Keratinocyte (primary cell): ENCODE data around the gene PPP1R26. TPM values are rescaled to one million over a fixed set of nuclear protein-coding genes. Genes with fewer than 3 reads are reported as not detected.

Experiments used
- DNase-seq: peaks from one replicate; pipeline ENCODE4 v3.0.0-alpha.2; 2011; ENCODE audit warnings: low read depth, missing footprints, low spot score
- FAIRE-seq: peaks from 2 replicates; lab custom pipeline; 2011; peaks lifted over from hg19 to GRCh38; lab: Jason Lieb, UNC
- H2AFZ ChIP-seq: 2 replicates; pipeline ENCODE4 v1.6.0; 2012; ENCODE audit warnings: low read length, control low read depth, inconsistent platforms; ENCODE audit not compliant: control insufficient read depth
- H3K27ac ChIP-seq: 2 replicates; pipeline ENCODE4 v1.5.1; 2011; ENCODE audit warnings: low read length; ENCODE audit not compliant: control insufficient read depth, insufficient read depth
- H3K27me3 ChIP-seq: 3 replicates; pipeline ENCODE4 v1.6.0; 2011; ENCODE audit warnings: low read length; ENCODE audit not compliant: control insufficient read depth, insufficient read depth; ENCODE audit errors: extremely low read depth
- H3K36me3 ChIP-seq, 2 experiments: 2 replicates in 1 of 2; 3 replicates in 1 of 2; pipeline ENCODE4 v1.5.1; 2011; ENCODE audit warnings: low read length in 2 of 2, mild to moderate bottlenecking in 1 of 2; ENCODE audit not compliant: control insufficient read depth in 2 of 2, insufficient read depth in 2 of 2; ENCODE audit errors: extremely low read depth in 1 of 2
- H3K4me1 ChIP-seq: 3 replicates; pipeline ENCODE4 v1.5.1; 2011; ENCODE audit warnings: low read length; ENCODE audit not compliant: control insufficient read depth, insufficient read depth; ENCODE audit errors: extremely low read depth
- H3K4me2 ChIP-seq: 3 replicates; pipeline ENCODE4 v1.6.0; 2011; ENCODE audit warnings: low read depth, low read length; ENCODE audit not compliant: control insufficient read depth, insufficient read depth; ENCODE audit errors: extremely low read depth
- H3K4me3 ChIP-seq, 3 experiments: fragments of 200-600 bp in 1 of 3; sonication (generic) in 1 of 3; 2 replicates in 2 of 3; 3 replicates in 1 of 3; pipeline ENCODE4 v1.5.1; 2011 to 2016; ENCODE audit warnings: low read length in 3 of 3, mild to moderate bottlenecking in 3 of 3, control low read depth in 2 of 3, inconsistent platforms in 1 of 3, low read depth in 1 of 3, mixed read lengths in 1 of 3, mixed run types in 1 of 3, moderate library complexity in 1 of 3; ENCODE audit not compliant: control insufficient read depth in 2 of 3, insufficient read depth in 2 of 3; ENCODE audit errors: extremely low read depth in 1 of 3
- H3K79me2 ChIP-seq: 2 replicates; pipeline ENCODE4 v1.6.0; 2012; ENCODE audit warnings: low read length; ENCODE audit not compliant: control insufficient read depth, insufficient read depth
- H3K9ac ChIP-seq: 3 replicates; pipeline ENCODE4 v1.6.0; 2011; ENCODE audit warnings: low read length; ENCODE audit not compliant: control insufficient read depth, insufficient read depth; ENCODE audit errors: extremely low read depth
- H3K9me1 ChIP-seq: 3 replicates; pipeline ENCODE4 v1.6.0; 2011; ENCODE audit warnings: low read length; ENCODE audit not compliant: control insufficient read depth, insufficient read depth; ENCODE audit errors: extremely low read depth
- H3K9me3 ChIP-seq: 2 replicates; pipeline ENCODE4 v1.5.1; 2012; ENCODE audit warnings: low read depth, low read length; ENCODE audit not compliant: control insufficient read depth
- H4K20me1 ChIP-seq: 3 replicates; pipeline ENCODE4 v1.6.0; 2011; ENCODE audit warnings: low read length; ENCODE audit not compliant: control insufficient read depth, insufficient read depth; ENCODE audit errors: extremely low read depth
- CTCF ChIP-seq, 3 experiments: IDR thresholded peaks in 1 of 3; conservative IDR thresholded peaks in 1 of 3; optimal IDR thresholded peaks in 1 of 3; 2 replicates in 2 of 3; 3 replicates in 1 of 3; pipeline versions ENCODE3 to v1.5.1; 2011; ENCODE audit warnings: low read length in 3 of 3, mild to moderate bottlenecking in 3 of 3, moderate library complexity in 2 of 3, control low read depth in 1 of 3, inconsistent platforms in 1 of 3; ENCODE audit not compliant: insufficient read depth in 2 of 3; ENCODE audit errors: extremely low read depth in 1 of 3
- EZH2 ChIP-seq: IDR thresholded peaks from one replicate; pipeline ENCODE4 v1.6.1; 2012; ENCODE audit warnings: inconsistent platforms, mild to moderate bottlenecking, low read length, moderate library complexity
- dilution Hi-C: fragments of 300-500 bp; cut with MboI; formaldehyde crosslinking; loops from one replicate; pipeline ENCODE4 v1.7.0; 2020; ENCODE audit warnings: low sequenced_read_pairs; ENCODE audit not compliant: extremely low pct_ligation_motif_present
- polyA plus RNA-seq, 5 experiments: library from polyadenylated mRNA; depleted of rRNA in 3 of 5; stranded (reverse) in 3 of 5; stranded (forward) in 1 of 5; unstranded in 1 of 5; fragments of >200 nt; gene quantifications; 1 replicate in 1 of 5; 2 replicates in 3 of 5; 3 replicates in 1 of 5; pipeline versions ENCODE4 v1.2.1 to v1.2.3, GENCODE V29; 2011 to 2012; ENCODE audit warnings: missing spikeins in 2 of 5, low read depth in 1 of 5, low replicate concordance in 1 of 5

PPP1R26 gene
- polyA plus RNA-seq, 1 donor (not counting 4 experiments of a cell fraction or from before 2014, with no cell fraction given), result 4.3 TPM

GRCh38 chr9:135498381-135499126 lies 19.0 kb downstream of the PPP1R26 start:
- Histone ChIP-seq H3K27ac (no peak overlapping the region), H3K79me2 (peaks cover 29% of the 10 kb centered on the region), H3K9me3 (no peaks in the 10 kb centered on the region), H3K27me3 (no peaks in the 10 kb centered on the region), H4K20me1 (no peaks in the 10 kb centered on the region), H3K9ac (no peak overlapping the region), H3K36me3 (peaks cover 6 to 12% of the 10 kb centered on the region in 2 experiments), H2AFZ (no peak overlapping the region), H3K4me1 (peaks cover 14% of the 10 kb centered on the region), H3K4me3 (no peak overlapping the region), H3K9me1 (no peaks in the 10 kb centered on the region), H3K4me2 (no peak overlapping the region)
- no peak for TF ChIP-seq EZH2
- DNase-seq (no peak), FAIRE-seq (no peak)
- dilution Hi-C loops, result no loop called here

GRCh38 chr9:135499326-135500070 lies 19.9 kb downstream of the PPP1R26 start:
- peak; percentile 36 for FAIRE-seq
- H3K9me1 ChIP-seq, result no peaks in the 10 kb centered on the region
- peaks cover 14 to 17% of the 10 kb centered on the region in 2 experiments for H3K36me3 ChIP-seq
- peak overlapping the region; percentile 96 for H3K4me2 ChIP-seq
- DNase-seq, result peak; percentile 52
- TF ChIP-seq EZH2 (no peak), CTCF (optimal IDR thresholded peaks at IDR 0.05 in 1 of 3, IDR thresholded peaks at IDR 0.05 in 1 of 3, conservative IDR thresholded peaks at IDR 0.05 in 1 of 3; ENCODE audit: extremely low read depth in 1 of 3, insufficient read depth in 2 of 3, low read length in 3 of 3) (no peak)
- peak overlapping the region; percentile 84 to 93 (median 84) for H3K4me3 ChIP-seq
- H4K20me1 ChIP-seq, result peaks cover 2% of the 10 kb centered on the region
- H3K4me1 ChIP-seq, result peaks cover 14% of the 10 kb centered on the region
- no peaks in the 10 kb centered on the region for H3K9me3 ChIP-seq
- H3K9ac ChIP-seq, result peak overlapping the region; percentile 90
- H2AFZ ChIP-seq, result peak overlapping the region; percentile 86
- peak overlapping the region; percentile 78 for H3K27ac ChIP-seq
- dilution Hi-C loops, result no loop called here
- no peaks in the 10 kb centered on the region for H3K27me3 ChIP-seq
- peaks cover 31% of the 10 kb centered on the region for H3K79me2 ChIP-seq
